ENCODE data around the gene AMIGO2. TPM values are rescaled to one million over a fixed set of nuclear protein-coding genes. Genes with fewer than 3 reads are reported as not detected.

The AMIGO2 gene
- total and polyA plus RNA-seq, 2 experiments from 2014 or later = 1.8 to 3.8 TPM

DNA sequence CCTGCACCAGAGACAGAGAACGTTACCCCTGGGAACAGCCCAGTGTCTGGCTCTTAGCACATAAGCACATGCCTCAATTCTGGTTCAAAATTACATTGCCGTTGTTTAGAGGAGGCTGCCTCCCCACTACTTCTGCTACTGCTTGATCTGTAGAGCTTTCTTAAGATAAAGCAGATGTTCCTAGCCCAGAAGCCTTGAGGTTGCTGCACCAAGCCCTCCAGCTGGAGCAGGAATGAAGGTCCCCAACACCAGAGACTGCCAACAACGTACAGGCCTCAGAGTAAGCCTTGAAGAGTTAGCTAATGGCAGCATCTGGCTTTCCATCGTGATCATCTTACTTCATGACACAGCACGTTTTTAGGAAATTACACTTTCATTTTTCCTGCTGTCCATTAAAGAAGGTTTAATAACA is 34.7 kb upstream of the AMIGO2 start (continued):
- TF ChIP-seq, protein P1, sequence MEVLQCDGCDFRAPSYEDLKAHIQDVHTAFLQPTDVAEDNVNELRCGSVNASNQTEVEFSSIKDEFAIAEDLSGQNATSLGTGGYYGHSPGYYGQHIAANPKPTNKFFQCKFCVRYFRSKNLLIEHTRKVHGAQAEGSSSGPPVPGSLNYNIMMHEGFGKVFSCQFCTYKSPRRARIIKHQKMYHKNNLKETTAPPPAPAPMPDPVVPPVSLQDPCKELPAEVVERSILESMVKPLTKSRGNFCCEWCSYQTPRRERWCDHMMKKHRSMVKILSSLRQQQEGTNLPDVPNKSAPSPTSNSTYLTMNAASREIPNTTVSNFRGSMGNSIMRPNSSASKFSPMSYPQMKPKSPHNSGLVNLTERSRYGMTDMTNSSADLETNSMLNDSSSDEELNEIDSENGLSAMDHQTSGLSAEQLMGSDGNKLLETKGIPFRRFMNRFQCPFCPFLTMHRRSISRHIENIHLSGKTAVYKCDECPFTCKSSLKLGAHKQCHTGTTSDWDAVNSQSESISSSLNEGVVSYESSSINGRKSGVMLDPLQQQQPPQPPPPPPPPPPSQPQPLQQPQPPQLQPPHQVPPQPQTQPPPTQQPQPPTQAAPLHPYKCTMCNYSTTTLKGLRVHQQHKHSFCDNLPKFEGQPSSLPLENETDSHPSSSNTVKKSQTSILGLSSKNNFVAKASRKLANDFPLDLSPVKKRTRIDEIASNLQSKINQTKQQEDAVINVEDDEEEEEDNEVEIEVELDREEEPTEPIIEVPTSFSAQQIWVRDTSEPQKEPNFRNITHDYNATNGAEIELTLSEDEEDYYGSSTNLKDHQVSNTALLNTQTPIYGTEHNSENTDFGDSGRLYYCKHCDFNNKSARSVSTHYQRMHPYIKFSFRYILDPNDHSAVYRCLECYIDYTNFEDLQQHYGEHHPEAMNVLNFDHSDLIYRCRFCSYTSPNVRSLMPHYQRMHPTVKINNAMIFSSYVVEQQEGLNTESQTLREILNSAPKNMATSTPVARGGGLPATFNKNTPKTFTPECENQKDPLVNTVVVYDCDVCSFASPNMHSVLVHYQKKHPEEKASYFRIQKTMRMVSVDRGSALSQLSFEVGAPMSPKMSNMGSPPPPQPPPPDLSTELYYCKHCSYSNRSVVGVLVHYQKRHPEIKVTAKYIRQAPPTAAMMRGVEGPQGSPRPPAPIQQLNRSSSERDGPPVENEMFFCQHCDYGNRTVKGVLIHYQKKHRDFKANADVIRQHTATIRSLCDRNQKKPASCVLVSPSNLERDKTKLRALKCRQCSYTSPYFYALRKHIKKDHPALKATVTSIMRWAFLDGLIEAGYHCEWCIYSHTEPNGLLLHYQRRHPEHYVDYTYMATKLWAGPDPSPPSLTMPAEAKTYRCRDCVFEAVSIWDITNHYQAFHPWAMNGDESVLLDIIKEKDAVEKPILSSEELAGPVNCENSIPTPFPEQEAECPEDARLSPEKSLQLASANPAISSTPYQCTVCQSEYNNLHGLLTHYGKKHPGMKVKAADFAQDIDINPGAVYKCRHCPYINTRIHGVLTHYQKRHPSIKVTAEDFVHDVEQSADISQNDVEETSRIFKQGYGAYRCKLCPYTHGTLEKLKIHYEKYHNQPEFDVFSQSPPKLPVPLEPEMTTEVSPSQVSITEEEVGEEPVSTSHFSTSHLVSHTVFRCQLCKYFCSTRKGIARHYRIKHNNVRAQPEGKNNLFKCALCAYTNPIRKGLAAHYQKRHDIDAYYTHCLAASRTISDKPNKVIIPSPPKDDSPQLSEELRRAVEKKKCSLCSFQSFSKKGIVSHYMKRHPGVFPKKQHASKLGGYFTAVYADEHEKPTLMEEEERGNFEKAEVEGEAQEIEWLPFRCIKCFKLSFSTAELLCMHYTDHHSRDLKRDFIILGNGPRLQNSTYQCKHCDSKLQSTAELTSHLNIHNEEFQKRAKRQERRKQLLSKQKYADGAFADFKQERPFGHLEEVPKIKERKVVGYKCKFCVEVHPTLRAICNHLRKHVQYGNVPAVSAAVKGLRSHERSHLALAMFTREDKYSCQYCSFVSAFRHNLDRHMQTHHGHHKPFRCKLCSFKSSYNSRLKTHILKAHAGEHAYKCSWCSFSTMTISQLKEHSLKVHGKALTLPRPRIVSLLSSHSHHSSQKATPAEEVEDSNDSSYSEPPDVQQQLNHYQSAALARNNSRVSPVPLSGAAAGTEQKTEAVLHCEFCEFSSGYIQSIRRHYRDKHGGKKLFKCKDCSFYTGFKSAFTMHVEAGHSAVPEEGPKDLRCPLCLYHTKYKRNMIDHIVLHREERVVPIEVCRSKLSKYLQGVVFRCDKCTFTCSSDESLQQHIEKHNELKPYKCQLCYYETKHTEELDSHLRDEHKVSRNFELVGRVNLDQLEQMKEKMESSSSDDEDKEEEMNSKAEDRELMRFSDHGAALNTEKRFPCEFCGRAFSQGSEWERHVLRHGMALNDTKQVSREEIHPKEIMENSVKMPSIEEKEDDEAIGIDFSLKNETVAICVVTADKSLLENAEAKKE (CRISPR knock-in tag; IDR thresholded peaks at IDR 0.05) = no peak
- TF ChIP-seq ZNF114 (CRISPR knock-in tag; IDR thresholded peaks at IDR 0.05) = no peak

DNA sequence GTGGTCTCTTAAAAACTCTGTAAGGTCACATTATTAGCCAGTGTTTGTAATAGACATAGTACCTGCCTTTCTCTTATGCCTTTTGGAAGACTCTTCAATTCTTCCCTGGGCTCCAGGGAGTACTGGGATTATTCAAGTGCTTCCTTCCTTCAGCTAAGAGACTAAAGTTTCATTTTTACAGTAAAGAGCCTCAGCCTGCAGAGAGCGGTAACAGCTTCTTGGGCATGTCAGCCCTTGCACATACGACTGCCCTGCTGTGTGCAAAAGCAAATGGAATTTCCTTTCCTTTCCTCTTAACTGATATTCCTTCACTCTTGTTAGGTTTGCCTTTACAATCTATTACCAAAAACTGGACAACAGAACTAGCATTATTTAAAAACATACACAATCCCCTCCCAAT is 32.9 kb upstream of the AMIGO2 start:
- Histone ChIP-seq H3K4me2 (no peak overlapping the region), H3K79me2 (replicated peaks; ENCODE audit: insufficient read depth) (no peaks in the 10 kb centered on the region), H3K27ac (ENCODE audit: low read depth) (no peak overlapping the region), H3K4me3 (no peak overlapping the region), H3F3A (replicated peaks; ENCODE audit: low read depth) (no peaks in the 10 kb centered on the region), H3K9me2 (ENCODE audit: insufficient read depth) (no peaks in the 10 kb centered on the region), H2AFZ (no peak overlapping the region), H3K36me3 (ENCODE audit: insufficient read depth) (no peaks in the 10 kb centered on the region), H4K20me1 (replicated peaks; ENCODE audit: insufficient read depth) (no peaks in the 10 kb centered on the region), H3K27me3 (ENCODE audit: insufficient read depth) (no peaks in the 10 kb centered on the region), H3K4me1 (ENCODE audit: insufficient read depth) (no peaks in the 10 kb centered on the region)
- no peak for TF ChIP-seq EZH2phosphoT487 (IDR thresholded peaks at IDR 0.05; ENCODE audit: unreplicated experiment)
- TF ChIP-seq EZH2 (IDR thresholded peaks at IDR 0.05; ENCODE audit: low read depth, unreplicated experiment) = no peak
- no peak for TF ChIP-seq STAT1 (IDR thresholded peaks at IDR 0.05; ENCODE audit: unreplicated experiment)
- TF ChIP-seq, protein P2, sequence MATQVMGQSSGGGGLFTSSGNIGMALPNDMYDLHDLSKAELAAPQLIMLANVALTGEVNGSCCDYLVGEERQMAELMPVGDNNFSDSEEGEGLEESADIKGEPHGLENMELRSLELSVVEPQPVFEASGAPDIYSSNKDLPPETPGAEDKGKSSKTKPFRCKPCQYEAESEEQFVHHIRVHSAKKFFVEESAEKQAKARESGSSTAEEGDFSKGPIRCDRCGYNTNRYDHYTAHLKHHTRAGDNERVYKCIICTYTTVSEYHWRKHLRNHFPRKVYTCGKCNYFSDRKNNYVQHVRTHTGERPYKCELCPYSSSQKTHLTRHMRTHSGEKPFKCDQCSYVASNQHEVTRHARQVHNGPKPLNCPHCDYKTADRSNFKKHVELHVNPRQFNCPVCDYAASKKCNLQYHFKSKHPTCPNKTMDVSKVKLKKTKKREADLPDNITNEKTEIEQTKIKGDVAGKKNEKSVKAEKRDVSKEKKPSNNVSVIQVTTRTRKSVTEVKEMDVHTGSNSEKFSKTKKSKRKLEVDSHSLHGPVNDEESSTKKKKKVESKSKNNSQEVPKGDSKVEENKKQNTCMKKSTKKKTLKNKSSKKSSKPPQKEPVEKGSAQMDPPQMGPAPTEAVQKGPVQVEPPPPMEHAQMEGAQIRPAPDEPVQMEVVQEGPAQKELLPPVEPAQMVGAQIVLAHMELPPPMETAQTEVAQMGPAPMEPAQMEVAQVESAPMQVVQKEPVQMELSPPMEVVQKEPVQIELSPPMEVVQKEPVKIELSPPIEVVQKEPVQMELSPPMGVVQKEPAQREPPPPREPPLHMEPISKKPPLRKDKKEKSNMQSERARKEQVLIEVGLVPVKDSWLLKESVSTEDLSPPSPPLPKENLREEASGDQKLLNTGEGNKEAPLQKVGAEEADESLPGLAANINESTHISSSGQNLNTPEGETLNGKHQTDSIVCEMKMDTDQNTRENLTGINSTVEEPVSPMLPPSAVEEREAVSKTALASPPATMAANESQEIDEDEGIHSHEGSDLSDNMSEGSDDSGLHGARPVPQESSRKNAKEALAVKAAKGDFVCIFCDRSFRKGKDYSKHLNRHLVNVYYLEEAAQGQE (IDR thresholded peaks at IDR 0.05; ENCODE audit: unreplicated experiment) = no peak
- DNase-seq (ENCODE audit: low spot score) (no peak), ATAC-seq (no peak)
- no peaks in the 10 kb centered on the region for H3K27me3 Mint-ChIP-seq (ENCODE audit: insufficient read depth, low read depth, poor library complexity)
- no peaks in the 10 kb centered on the region for H3K4me1 Mint-ChIP-seq
- no peaks in the 10 kb centered on the region for H3K36me3 Mint-ChIP-seq (ENCODE audit: low read depth)
- H3K27ac Mint-ChIP-seq = no peak overlapping the region
- H3K4me3 Mint-ChIP-seq = no peak overlapping the region
- no peaks in the 10 kb centered on the region for H3K9me3 Mint-ChIP-seq
